GM21717 (cell line): Measurements from ENCODE around the gene ABCC1.

Experiments
- ATAC-seq: cut with Tn5 transposase; IDR thresholded peaks from one replicate; pipeline ENCODE4 v1.9.1; 2021; ENCODE audit warnings: mild to moderate bottlenecking, moderate library complexity; ENCODE audit not compliant: unreplicated experiment

The ABCC1 gene

GRCh38 chr16:16016388-16016964 is 67.1 kb downstream of the ABCC1 start:
- ATAC-seq: no peak

- ATAC-seq: no peak
Observed at GRCh38 chr16:16017812-16018211, 68.4 kb downstream of the ABCC1 start.

GRCh38 chr16:16018705-16019104 is 69.3 kb downstream of the ABCC1 start:
- no peak for ATAC-seq

- ATAC-seq: no peak
Observed at GRCh38 chr16:16019488-16019887, 70.1 kb downstream of the ABCC1 start.

GRCh38 chr16:16020291-16020690 is 70.9 kb downstream of the ABCC1 start:
- ATAC-seq: no peak

GRCh38 chr16:16021020-16021419 is 71.6 kb downstream of the ABCC1 start:
- no peak for ATAC-seq

- no peak for ATAC-seq
Observed at GRCh38 chr16:16021646-16021987, 72.2 kb downstream of the ABCC1 start.

- ATAC-seq: no peak
Observed at GRCh38 chr16:16021988-16022682, 72.7 kb downstream of the ABCC1 start.

- ATAC-seq: no peak
Observed at GRCh38 chr16:16022683-16023064, 73.3 kb downstream of the ABCC1 start.

- no peak for ATAC-seq
Observed at GRCh38 chr16:16025214-16025968, 76.0 kb downstream of the ABCC1 start.

GRCh38 chr16:16027728-16028310 is 78.4 kb downstream of the ABCC1 start:
- ATAC-seq: no peak

GRCh38 chr16:16028311-16028999 is 79.0 kb downstream of the ABCC1 start:
- no peak for ATAC-seq

- no peak for ATAC-seq
Observed at GRCh38 chr16:16029431-16030011, 80.1 kb downstream of the ABCC1 start.

GRCh38 chr16:16030449-16030848 is 81.0 kb downstream of the ABCC1 start:
- ATAC-seq: no peak

GRCh38 chr16:16031401-16031800 is 82.0 kb downstream of the ABCC1 start:
- no peak for ATAC-seq

GRCh38 chr16:16032271-16032979 is 83.0 kb downstream of the ABCC1 start:
- ATAC-seq: no peak

- no peak for ATAC-seq
Observed at GRCh38 chr16:16033208-16033717, 83.8 kb downstream of the ABCC1 start.

- no peak for ATAC-seq
Observed at GRCh38 chr16:16036359-16036792, 87.0 kb downstream of the ABCC1 start.

- ATAC-seq: no peak
Observed at GRCh38 chr16:16037521-16037920, 88.1 kb downstream of the ABCC1 start.

GRCh38 chr16:16037970-16038369 is 88.6 kb downstream of the ABCC1 start:
- no peak for ATAC-seq
